Stimulated activated CD4-positive, alpha-beta T cell treated with anti-CD3 and anti-CD28 coated beads, Interleukin-12 subunit alpha, Interleukin-12 subunit beta, amount 100 ng/mL, for 4 hours (primary cell): ENCODE results near the gene ST8SIA4.
"Not testable (repeated sequence)": the region's sequence is repeated elsewhere in the genome, so short reads cannot be mapped to it uniquely, and the experiment has no call there.

Experiments
- DNase-seq: peaks from one replicate; pipeline ENCODE4 v3.0.0-alpha.2; 2020

Gene ST8SIA4

DNA sequence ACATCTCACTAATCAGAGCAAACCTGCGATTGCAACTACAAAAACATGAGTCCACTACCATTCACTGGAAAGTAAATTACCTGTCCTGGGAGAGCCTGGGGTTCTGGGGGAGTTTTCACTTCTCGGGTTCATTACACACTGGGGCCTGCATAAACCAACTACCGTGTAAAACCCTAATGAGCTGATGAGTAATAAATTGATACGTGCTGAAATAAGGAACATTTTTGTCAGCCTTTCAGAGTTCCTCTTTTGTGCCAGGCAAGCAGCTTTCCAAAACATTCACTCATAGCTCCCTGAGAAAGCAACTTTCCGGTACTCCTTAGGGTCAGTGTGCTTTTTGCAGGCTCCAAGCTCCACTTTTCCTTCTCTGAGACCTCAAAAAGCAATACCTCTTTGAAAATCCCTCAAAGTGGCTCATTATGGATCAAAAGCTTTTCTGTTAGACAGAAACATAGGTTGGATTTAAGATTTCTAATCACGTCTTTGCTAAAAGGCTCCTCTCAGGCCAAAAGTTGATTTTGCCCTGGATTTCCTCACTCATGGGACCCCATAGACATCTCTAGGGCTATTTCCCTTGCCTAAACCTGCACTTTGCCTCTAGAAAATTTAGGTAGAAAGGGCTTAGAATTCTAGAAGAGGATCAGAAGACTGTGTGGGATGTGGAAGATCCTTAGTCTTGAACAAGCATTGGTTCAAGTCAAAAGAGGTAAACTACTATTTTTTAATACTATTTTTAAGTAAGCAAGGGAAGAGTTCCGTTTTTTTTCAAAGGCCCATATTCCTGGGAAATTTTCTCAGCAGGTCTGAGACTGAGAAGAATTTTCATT is 74.8 kb downstream of the ST8SIA4 start:
- no peak for DNase-seq

- DNase-seq, result no peak
These were observed 75.6 kb downstream of the ST8SIA4 start for GRCh38 chr5:100827481-100827889.

- no peak for DNase-seq
These were observed 76.9 kb downstream of the ST8SIA4 start for GRCh38 chr5:100826133-100826532.

DNA sequence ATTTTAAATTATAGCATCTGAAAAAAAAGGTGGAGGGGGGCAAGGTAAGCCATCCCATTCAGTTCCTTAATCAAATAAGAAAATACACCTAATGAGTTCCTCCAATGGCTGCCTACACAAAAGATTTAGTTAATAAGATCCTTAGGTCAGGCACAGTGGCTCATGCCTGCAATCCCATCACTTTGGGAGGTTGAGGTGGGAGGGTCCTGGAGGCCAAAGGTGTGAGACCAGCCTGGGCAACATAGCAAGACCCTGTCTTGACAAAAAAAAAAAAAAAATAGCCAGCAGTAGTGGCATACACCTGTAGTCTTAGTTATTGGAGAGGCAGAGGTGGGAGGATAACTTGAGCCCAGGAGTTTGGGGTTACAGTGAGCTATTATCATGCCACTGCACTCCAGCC is 78.4 kb downstream of the ST8SIA4 start:
- DNase-seq, result no peak

DNA sequence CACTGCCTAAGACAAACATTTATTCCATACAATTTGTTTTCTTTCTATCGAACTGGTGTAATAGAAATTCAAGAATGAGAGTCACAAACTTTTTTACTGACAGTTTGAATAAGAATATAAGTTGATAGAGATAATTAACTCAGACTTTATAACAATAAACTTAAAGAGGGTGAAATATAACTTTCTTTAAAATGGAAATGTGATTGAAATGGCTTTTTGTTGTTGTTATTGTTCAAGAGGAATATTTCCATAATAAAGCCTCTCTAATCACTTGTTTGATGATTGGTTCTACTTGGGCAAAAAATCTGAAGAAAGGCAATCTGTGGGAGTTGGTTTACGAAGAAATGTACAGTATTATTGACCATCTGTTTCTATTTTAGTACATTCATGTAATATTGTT is 79.3 kb downstream of the ST8SIA4 start:
- no peak for DNase-seq

DNA sequence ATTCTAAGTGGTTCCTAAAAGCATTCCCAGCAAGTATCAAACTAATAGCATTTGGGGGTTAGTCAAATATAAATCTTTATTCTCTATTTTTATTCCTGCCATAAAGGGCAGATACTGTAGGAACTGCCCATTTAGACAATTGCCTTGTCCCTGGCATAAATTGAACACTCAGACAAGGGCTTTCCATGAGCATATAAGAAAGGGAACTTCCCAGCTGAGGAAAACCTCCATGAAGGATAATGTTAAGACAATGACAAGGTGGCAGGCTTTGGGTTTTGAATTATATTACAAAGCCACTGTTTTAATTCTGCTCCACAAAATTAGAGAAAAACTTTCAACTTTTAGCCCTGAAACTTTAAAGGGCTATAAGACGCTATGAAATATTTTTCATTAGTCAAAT is 81.3 kb downstream of the ST8SIA4 start:
- no peak for DNase-seq

GRCh38 chr5:100818340-100818739 is 84.7 kb downstream of the ST8SIA4 start:
- no peak for DNase-seq

- DNase-seq, result no peak
These were observed 99.7 kb downstream of the ST8SIA4 start for GRCh38 chr5:100803397-100803796.

- DNase-seq, result no peak
These were observed 100.9 kb downstream of the ST8SIA4 start for GRCh38 chr5:100802208-100802607.

DNA sequence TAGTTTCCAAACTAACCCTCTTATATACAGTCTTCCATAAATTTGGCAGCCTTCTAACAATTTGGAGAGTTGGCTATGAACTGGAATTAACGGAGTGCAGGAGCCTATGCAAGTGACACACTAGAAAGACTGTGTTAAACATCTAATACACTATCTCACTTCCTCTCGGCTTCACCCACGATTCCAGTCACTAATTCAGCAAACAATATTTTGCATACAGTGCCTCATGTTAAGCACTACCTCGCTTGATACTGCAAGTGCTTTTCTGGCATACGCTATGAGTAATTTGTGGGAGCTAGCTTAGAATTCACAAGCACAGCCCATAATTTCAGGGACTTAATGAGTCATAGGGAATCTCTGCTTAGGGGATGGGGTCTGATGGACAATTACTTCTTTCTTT is 102.5 kb downstream of the ST8SIA4 start:
- no peak for DNase-seq

- DNase-seq, result no peak
These were observed 103.9 kb downstream of the ST8SIA4 start for GRCh38 chr5:100799166-100799565.

GRCh38 chr5:100797861-100798260 is 105.2 kb downstream of the ST8SIA4 start:
- no peak for DNase-seq

GRCh38 chr5:100796851-100797250 is 106.2 kb downstream of the ST8SIA4 start:
- DNase-seq, result no peak

- no peak for DNase-seq
These were observed 108.2 kb downstream of the ST8SIA4 start for GRCh38 chr5:100794844-100795243.

DNA sequence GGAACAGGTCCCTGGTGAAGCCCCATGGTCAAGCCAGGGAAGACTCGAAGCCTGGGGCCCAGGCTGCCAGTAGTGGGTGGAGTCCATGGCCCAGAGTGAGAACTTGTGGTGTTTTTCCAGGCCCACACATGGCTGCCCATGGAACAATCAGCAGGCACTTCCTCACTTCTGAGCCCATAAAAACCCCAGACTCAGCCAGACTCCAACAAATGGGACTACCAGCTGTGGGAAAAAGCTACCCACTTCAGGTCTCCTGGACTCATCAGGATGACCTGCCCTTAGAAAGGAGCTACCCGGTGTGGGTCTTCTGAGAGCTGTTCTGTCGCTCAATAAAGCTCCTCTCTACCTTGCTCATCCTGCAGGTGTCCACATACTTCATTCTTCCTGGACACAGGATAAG is 108.9 kb downstream of the ST8SIA4 start:
- DNase-seq, result no peak

GRCh38 chr5:100792781-100793180 is 110.3 kb downstream of the ST8SIA4 start:
- no peak for DNase-seq

GRCh38 chr5:100791391-100791790 is 111.7 kb downstream of the ST8SIA4 start:
- DNase-seq, result no peak

- no peak for DNase-seq
These were observed 112.1 kb downstream of the ST8SIA4 start for GRCh38 chr5:100790951-100791350.

DNA sequence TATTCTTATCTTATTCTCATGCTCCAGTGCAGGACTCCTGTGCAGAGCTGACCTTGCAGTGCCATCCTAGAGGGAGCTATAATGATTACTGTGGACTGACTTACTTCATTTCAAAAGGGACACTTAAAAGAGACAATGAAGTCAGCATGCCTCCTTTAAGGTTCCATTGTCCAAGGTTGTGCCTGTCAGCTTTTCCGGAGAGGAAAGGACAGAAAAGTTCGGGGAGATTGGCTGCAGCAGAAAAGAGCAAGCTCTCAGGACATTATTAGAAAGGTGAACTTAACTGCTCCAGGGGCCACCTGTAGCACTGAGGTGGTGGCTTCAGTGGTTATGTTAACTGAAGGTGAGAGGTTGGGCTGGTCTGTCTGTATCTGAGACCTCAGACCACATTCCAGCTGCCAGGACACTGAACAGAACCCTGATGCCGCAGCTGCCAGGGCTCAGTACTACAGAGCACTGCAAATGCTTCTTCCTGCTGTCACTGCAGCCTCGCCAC is 112.9 kb downstream of the ST8SIA4 start:
- DNase-seq, result no peak

DNA sequence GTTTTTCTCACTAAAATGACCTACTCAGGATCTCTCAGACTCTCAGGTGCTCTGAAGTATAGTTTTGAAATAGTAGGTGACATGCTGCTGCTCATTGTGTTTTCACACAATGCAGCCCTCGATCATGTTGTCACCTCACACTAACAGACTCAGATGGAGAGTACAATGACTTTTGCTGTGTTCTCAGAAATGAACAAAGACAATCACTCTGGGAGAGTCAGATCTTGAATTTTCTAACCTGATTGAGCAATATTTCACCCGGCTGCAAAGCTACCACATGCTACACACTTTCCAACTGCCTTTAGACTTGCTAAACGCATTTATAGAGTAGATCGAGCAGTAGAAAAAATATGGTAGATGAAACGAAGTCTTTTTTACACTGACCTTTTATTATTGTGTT is 113.4 kb downstream of the ST8SIA4 start:
- DNase-seq, result no peak

- no peak for DNase-seq
These were observed 114.7 kb downstream of the ST8SIA4 start for GRCh38 chr5:100788417-100788816.

GRCh38 chr5:100787648-100788047 is 115.4 kb downstream of the ST8SIA4 start:
- no peak for DNase-seq

DNA sequence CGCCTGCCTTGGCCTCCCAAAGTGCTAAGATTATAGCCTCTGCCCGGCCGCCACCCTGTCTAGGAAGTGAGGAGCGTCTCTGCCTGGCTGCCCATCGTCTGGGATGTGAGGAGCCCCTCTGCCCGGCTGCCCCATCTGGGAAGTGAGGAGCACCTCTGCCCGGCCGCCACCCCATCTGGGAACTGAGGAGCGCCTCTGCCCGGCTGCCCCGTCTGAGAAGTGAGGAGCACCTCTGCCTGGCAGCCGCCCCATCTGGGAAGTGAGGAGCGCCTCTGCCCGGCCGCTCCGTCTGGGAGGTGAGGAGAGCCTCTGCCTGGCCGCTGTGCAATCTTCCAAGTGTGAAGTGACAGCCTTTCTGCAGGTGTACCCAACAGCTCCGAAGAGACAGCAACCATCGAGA is 117.5 kb downstream of the ST8SIA4 start:
- not testable (repeated sequence) for DNase-seq

- no peak for DNase-seq
These were observed 122.7 kb downstream of the ST8SIA4 start for GRCh38 chr5:100780376-100780870.
